HG02943 (cell line): Measurements from ENCODE around the gene SHPK.
A peak's percentile ranks its signal among the peaks of the same experiment; 100 is the strongest.

ENCODE experiments used
- ATAC-seq: cut with Tn5 transposase; IDR thresholded peaks from one replicate; pipeline ENCODE4 v1.9.1; 2021; ENCODE audit warnings: mild to moderate bottlenecking, low read depth, moderate library complexity; ENCODE audit not compliant: unreplicated experiment

The SHPK gene

DNA sequence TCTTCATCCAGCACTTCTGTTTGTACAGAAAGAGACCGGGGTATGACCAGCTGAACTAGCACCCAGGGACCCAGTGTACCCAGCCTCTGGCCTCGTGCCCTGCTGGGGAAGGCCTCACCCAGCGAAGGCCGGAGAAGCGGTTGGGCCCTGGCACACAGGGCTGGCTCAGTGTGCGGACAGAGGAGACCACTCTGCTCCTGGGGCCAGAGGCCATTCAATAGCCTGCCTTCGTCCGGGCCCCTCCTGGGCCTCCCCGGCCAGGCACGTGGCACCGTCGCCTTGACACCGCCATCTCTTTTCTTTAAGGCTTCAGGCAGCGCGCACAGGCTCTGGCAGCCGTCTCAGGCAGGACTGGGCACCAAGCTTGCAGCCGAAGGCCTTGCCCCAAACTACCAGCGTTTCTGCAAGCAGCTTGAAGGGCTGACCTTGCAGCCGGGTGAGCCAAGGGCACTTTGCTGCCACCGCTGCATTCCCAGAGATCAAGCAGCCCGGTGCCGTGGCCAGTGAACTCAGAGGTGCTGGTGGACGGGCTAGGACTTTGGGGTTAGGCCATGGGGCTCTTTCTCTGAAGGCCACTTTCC, 24.4 kb upstream of the SHPK start:
- ATAC-seq = no peak

GRCh38 chr17:3659541-3660111, 23.6 kb upstream of the SHPK start:
- no peak for ATAC-seq

DNA sequence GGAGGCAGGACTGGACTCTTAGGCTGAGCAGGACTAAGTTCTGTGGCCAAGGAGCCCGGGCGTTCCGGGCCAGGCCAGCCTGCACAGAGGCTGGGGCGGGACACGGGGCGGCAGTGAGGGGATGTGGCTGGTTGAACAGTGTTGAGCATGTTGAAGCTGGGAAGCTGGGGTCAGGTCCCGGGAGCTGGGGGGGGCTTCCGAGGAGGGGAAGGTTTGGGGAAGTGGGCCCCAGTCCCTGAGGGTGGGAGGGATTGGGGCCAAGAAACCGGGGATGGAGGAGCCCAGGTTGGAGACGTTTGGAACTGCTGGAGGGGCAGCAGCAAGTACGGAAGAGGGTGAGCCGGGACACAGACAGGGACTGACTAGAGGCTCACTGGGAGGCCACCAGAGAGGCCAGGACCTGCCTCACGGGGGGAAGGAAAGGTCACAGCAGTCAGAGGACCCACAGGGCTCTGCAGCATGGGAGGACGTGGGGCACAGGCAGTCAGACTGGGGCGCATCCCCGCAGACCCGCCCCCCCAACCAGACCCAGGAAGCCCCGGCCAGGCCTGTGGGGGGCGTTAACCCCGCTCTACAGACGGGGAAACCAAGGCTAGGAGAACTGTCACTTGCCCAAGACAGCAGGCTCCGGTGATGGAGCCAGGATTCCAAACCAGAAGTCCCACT, 22.9 kb upstream of the SHPK start:
- ATAC-seq = no peak

- ATAC-seq = no peak
Observed at GRCh38 chr17:3657874-3658783, 22.1 kb upstream of the SHPK start.

GRCh38 chr17:3657588-3657869, 21.5 kb upstream of the SHPK start:
- ATAC-seq = no peak

DNA sequence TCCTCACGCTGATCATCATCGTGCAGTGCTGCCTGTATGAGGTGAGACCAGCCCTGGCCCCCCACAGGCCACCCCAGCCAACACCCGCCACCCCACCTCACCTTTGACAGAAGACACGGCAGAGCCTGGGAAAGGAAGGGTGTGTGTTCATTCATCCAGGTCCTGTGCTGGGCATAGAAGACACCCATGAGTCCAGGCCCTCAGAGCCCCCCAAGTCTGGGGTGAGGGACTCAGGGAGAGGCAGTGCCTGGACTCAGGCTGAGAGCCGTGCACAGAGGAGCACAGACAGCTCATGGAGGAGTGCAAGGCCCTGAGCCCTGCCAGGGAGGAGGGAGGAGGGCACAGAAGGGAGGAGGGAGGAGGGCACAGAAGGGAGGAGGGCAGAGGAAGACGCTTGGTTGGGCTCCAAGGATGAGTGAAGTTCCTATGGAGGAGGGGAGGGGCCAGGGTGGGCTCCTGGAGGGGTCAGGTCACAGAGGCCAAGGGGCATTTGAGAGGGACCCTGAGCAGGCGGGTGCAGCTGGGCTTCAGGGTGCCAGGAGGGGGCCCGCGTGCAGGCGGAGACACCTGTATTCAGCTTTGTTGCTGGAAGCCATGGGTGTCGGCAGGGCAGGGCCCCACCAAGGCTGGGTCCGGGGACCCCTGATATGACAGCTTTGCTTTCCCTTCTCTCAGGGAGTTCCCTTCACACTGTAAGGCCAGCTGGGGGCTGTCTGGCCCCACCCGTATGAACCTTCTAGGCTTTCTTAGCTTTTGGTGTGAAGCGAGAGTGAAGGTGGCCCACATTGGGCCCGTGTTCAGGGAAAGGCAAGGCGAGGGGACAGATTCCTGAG, 20.9 kb upstream of the SHPK start:
- ATAC-seq = no peak

GRCh38 chr17:3656353-3656752, 20.3 kb upstream of the SHPK start:
- ATAC-seq = no peak

DNA sequence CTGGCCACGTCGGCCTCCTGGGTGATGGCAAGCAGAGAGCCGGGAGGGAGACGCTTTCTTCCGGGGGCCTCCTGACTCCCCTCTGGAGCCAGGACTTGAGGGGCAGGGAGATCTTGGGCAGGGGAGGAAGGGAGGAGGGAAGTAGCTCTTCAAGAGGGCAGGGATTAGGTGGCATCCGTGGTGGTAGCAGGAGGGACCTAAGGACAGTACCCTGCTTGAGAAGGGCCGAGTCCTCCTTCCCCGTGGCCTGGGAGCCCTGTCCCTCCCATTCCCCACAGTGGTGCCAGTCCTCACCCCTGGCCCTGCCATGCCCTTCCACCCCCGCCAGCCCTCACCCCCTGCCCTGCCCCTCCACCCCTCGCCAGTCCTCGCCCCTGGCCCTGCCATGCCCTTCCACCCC, 19.7 kb upstream of the SHPK start:
- no peak for ATAC-seq

DNA sequence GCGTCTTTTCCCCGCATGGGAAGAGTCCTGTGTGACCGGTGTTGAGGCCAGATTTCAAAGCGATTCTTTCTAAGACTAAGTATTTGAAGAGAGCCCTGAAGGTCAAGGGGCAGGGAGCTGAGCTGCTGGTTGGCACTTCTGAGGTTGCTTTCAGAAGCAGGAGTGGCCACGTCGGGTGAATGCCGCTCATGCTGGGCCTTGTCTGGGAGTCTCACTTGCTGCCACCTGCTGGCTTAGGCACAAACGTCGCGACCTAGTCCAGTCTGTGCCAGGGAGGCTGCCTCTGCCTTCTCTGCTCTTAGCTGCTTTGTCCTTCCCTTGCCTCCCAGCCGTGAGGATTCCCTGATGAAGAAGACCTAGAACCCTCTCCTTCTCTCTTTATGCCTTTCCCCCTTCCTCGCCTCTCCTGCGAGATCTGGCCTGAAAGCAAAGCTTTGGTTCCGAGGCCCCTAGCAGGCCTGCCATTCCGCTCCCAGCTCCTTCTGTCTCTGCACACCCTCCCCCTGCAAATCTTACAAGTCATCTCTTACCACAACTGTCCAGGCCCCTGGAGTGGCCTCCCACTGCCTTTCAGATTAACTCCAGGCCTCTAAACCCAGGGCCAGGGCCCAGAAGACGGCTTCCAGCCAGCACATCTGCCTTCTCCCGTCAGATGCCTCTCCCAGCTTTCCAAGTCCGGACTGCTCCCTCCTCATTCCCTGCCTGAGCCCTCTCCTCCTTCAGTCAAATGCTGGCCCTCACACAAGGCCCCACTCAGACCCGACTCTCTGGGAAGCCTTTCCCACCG, 11.9 kb upstream of the SHPK start:
- no peak for ATAC-seq

- ATAC-seq = no peak
Observed at GRCh38 chr17:3647251-3647650, 11.2 kb upstream of the SHPK start.

DNA sequence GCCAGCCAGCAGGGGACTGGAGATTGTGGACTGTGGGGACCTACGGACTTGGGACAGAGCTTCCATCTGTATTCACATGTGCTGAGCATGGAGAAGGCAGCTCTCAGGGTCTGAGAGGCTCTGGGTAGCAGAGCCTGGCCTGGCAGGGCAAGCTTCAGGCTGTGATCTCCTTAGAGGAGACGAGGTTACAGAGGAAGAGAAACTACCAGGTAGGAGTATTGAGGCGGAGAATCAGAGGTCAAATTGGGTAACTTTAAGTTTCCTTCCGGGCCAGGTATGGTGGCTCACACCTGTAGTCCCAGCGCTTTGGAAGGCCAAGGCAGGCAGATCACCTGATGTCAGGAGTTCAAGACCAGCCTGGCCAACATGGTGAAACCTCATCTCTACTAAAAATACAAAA, 9.3 kb upstream of the SHPK start:
- no peak for ATAC-seq

DNA sequence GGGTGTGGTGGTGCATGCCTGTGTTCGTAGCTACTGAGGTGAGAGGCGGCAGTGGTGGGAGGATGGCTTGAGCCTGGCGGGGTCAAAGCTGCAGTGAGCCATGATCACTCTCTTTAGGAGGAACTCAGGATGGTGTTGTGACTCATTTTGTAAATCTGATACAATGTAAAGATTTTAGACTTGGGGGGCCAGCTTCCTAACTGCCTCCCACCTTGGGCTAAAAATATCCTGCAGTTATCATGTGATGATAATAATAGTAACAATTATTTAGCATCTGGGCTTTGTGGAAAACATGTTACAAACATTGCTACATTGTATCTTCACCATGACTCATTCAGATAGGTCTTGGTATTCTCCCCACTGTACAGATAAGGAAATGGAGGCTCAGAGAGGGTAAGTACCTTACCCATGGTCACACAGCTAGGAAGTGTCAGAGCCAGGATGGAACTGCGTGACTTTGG, 7.9 kb upstream of the SHPK start:
- ATAC-seq = no peak

GRCh38 chr17:3641717-3642486, 5.9 kb upstream of the SHPK start:
- ATAC-seq = no peak

DNA sequence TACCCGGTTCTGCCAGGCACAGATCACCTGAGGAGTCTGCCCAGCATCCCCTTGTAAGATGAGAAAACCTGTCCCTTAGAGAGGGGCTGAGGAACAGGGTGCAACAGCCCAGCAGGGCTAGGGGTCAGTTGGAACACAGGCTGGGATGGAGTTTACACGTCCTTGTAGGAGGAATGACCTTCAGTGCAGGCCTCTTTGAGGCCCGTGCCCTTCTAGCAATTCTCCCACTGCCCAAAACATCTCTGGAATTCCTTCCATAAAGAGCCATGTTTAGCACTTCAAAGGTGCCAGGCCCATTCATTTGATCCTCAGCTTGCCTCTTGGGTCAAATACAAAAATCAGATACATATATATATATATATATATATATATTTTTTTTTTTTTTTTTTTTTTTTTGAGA, 5.0 kb upstream of the SHPK start:
- ATAC-seq = no peak

GRCh38 chr17:3639981-3640596, 4.0 kb upstream of the SHPK start:
- no peak for ATAC-seq

DNA sequence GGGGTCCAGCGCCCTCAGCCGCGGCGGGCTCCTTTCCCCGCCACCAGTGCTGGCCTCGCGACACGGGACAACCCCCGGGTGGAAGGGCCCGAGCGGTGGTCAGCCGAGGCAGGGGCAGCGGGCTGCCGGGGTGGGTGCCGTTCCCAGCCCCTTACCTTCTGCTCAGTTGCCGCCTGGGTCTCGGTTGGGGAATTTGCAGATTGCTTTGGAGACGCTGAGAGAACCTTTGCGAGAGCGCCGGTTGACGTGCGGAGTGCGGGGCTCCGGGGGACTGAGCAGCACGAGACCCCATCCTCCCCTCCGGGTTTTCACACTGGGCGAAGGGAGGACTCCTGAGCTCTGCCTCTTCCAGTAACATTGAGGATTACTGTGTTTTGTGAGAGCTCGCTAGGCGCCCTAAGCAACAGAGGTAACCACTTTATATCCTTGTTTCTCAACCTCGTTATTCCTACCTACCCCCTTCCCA, 891 bp upstream of the SHPK start:
- peak; percentile 4 for ATAC-seq

DNA sequence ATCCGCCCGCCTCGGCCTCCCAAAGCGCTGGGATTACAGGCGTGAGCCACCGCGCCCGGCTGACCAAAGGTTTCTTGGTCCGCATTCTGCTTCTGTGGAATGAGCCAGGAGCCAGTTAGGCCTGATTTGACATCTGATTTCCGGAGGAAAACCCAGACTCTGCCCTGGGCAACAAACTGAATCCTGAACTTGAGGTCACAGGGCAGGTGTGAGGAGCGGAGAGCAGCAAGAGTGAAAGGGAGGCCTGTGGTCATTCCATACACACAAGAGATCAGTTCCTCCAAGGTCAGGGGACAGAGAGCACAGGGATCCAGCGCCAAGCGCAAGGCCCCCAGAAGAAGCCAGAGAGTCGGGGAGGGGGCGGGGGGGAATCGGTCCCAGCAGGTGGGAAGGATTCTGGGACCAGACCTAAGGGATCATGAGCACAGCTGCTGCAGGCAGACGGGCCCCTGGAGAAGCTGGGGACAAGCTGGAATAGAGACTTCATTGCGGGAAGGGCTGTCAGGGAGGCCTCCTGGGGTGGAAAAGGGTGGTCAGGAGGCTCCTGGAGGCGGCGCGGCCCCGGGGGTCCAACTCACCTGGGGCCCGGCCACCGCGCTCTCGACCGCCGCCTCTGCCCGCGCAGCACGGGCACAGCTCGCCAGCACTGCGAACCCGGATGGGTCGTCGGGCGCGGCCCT, 436 bp downstream of the SHPK start:
- ATAC-seq = no peak

- no peak for ATAC-seq
Observed at GRCh38 chr17:3632287-3632686, 3.8 kb downstream of the SHPK start.
